22Rv1 (cell line): Measurements from ENCODE around the gene TMEM31.
A peak's percentile ranks its signal among the peaks of the same experiment; 100 is the strongest.

Experiments used
- H3K27ac ChIP-seq: fragments of 450-650 bp; 2 replicates; pipeline ENCODE4 v1.5.1; 2017
- CTCF ChIP-seq: fragments of 450-650 bp; IDR thresholded peaks from 2 replicates; pipeline ENCODE4 v1.5.1; 2017; ENCODE audit warnings: mild to moderate bottlenecking
- ZFX ChIP-seq: fragments of 450-650 bp; IDR thresholded peaks from 2 replicates; pipeline ENCODE4 v1.6.1; 2017; ENCODE audit warnings: antibody characterized with exemption, borderline replicate concordance

The TMEM31 gene

GRCh38 chrX:103681443-103681842, 29.3 kb upstream of the TMEM31 start:
- no peak overlapping the region for H3K27ac ChIP-seq
- no peak for TF ChIP-seq ZFX

- no peak for TF ChIP-seq CTCF
- TF ChIP-seq ZFX: no peak
- H3K27ac ChIP-seq: peak overlapping the region; percentile 95
These were observed 25.3 kb upstream of the TMEM31 start for GRCh38 chrX:103685396-103685795.

- H3K27ac ChIP-seq: peak within 1 kb of the TSS; percentile 95
- TF ChIP-seq ZFX: no peak
- TF ChIP-seq CTCF: no peak
These were observed 24.3 kb upstream of the TMEM31 start, which contains the start of gene MORF4L2 for GRCh38 chrX:103686199-103687072. Gene MORF4L2, minus strand, starts transcription at chrX:103686699. Its CDS starts 9,672 bp downstream, at chrX:103677027.

GRCh38 chrX:103687073-103687695, 23.5 kb upstream of the TMEM31 start:
- peak overlapping the region; percentile 95 for H3K27ac ChIP-seq
- TF ChIP-seq CTCF (no peak; the same call in 1 of the 2 replicates), ZFX (no peak)

- TF ChIP-seq ZFX (no peak), CTCF (peak; percentile 68)
- H3K27ac ChIP-seq: peak overlapping the region; percentile 95
These were observed 23.0 kb upstream of the TMEM31 start for GRCh38 chrX:103687696-103688201.

- H3K27ac ChIP-seq: peak overlapping the region; percentile 95; the same call in 1 of the 2 replicates
- no peak for TF ChIP-seq ZFX
- TF ChIP-seq CTCF: peak; percentile 67
These were observed 21.8 kb upstream of the TMEM31 start for GRCh38 chrX:103688946-103689345.

GRCh38 chrX:103691059-103691458, 19.6 kb upstream of the TMEM31 start:
- TF ChIP-seq CTCF (no peak), ZFX (no peak)
- no peak overlapping the region for H3K27ac ChIP-seq
